GM23338 (cell line): ENCODE results near the gene ERC2. TPM values are rescaled to one million over a fixed set of nuclear protein-coding genes. Genes with fewer than 3 reads are reported as not detected.

Experiments used
- ATAC-seq: fragments of 200-7000 bp; cut with Tn5 transposase; 3 replicates; pipeline ENCODE4 v1.9.1; 2020
- DNase-seq: peaks from one replicate; pipeline ENCODE4 v3.0.0-alpha.2; 2015; ENCODE audit warnings: low spot score
- H2AFZ ChIP-seq: fragments of 200-600 bp; sonication (generic); 2 replicates; pipeline ENCODE4 v1.8.0; 2016; ENCODE audit warnings: antibody characterized with exemption, mild to moderate bottlenecking, moderate library complexity
- H3F3A ChIP-seq: fragments of 200-600 bp; sonication (generic); replicated peaks from 2 replicates; pipeline ENCODE4 v1.8.0; 2017; ENCODE audit warnings: antibody characterized with exemption, mixed run types, low read depth
- H3K27ac ChIP-seq: fragments of 200-600 bp; sonication (generic); 2 replicates; pipeline ENCODE4 v1.6.1; 2016; ENCODE audit warnings: low read depth
- H3K27me3 ChIP-seq: fragments of 200-600 bp; sonication (generic); 2 replicates; pipeline ENCODE4 v1.8.0; 2016; ENCODE audit warnings: mild to moderate bottlenecking, mixed run types, moderate library complexity; ENCODE audit not compliant: insufficient read depth
- H3K36me3 ChIP-seq: fragments of 200-600 bp; sonication (generic); 2 replicates; pipeline ENCODE4 v1.8.0; 2016; ENCODE audit warnings: mild to moderate bottlenecking; ENCODE audit not compliant: insufficient read depth
- H3K4me1 ChIP-seq: fragments of 200-600 bp; sonication (generic); 2 replicates; pipeline ENCODE4 v1.8.0; 2016; ENCODE audit warnings: mild to moderate bottlenecking, moderate library complexity; ENCODE audit not compliant: insufficient read depth
- H3K4me2 ChIP-seq: fragments of 200-600 bp; sonication (generic); 2 replicates; pipeline ENCODE4 v1.7.1; 2017; ENCODE audit warnings: mixed run types
- H3K4me3 ChIP-seq: fragments of 200-600 bp; sonication (generic); 2 replicates; pipeline ENCODE4 v1.6.1; 2016; ENCODE audit warnings: mixed run types
- H3K79me2 ChIP-seq: fragments of 200-600 bp; sonication (generic); replicated peaks from 2 replicates; pipeline ENCODE4 v1.8.0; 2017; ENCODE audit warnings: mild to moderate bottlenecking; ENCODE audit not compliant: insufficient read depth
- H3K9me2 ChIP-seq: fragments of 200-600 bp; sonication (generic); 2 replicates; pipeline ENCODE4 v1.8.0; 2017; ENCODE audit not compliant: insufficient read depth
- H4K20me1 ChIP-seq: fragments of 200-600 bp; sonication (generic); replicated peaks from 2 replicates; pipeline ENCODE4 v1.8.0; 2017; ENCODE audit warnings: mild to moderate bottlenecking; ENCODE audit not compliant: insufficient read depth
- H3K27ac Mint-ChIP-seq: 2 replicates; pipeline ENCODE4 v1.8.0; 2020; ENCODE audit warnings: inconsistent platforms, mild to moderate bottlenecking, moderate library complexity, mixed read lengths
- H3K27me3 Mint-ChIP-seq: 3 replicates; pipeline ENCODE4 v1.8.0; 2022; ENCODE audit warnings: low read depth, mild to moderate bottlenecking, moderate library complexity, mixed read lengths, inconsistent platforms; ENCODE audit not compliant: insufficient read depth, poor library complexity
- H3K36me3 Mint-ChIP-seq: 3 replicates; pipeline ENCODE4 v1.8.0; 2021; ENCODE audit warnings: low read depth, mild to moderate bottlenecking, inconsistent platforms, moderate library complexity, mixed read lengths
- H3K4me1 Mint-ChIP-seq: 3 replicates; pipeline ENCODE4 v1.8.0; 2020; ENCODE audit warnings: mild to moderate bottlenecking, inconsistent platforms, mixed read lengths
- H3K4me3 Mint-ChIP-seq: 3 replicates; pipeline ENCODE4 v1.8.0; 2021; ENCODE audit warnings: moderate library complexity, mild to moderate bottlenecking, inconsistent platforms, mixed read lengths
- H3K9me3 Mint-ChIP-seq: 3 replicates; pipeline ENCODE4 v1.8.0; 2020; ENCODE audit warnings: moderate library complexity, mild to moderate bottlenecking, inconsistent platforms, mixed read lengths
- ZNF331 ChIP-seq: fragments of 250-450 bp; sonication (Bioruptor Pico); IDR thresholded peaks from 2 replicates; pipeline ENCODE4 v1.5.0; 2020; ENCODE audit warnings: low read depth, mild to moderate bottlenecking, moderate library complexity
- ZNF462 ChIP-seq: fragments of 250-450 bp; sonication (Bioruptor Pico); IDR thresholded peaks from 2 replicates; pipeline ENCODE4 v1.5.0; 2020; ENCODE audit warnings: mild to moderate bottlenecking, moderate library complexity
- polyA plus RNA-seq: library from polyadenylated mRNA; unstranded; fragments of >200 nt; fragmentation: Nextera tagmentation; extraction: Ambion mirVana; gene quantifications from 2 replicates; pipeline ENCODE4 v1.2.1, GENCODE V29; 2016
- total RNA-seq: library from RNA; depleted of rRNA; stranded (reverse); fragments of >200 nt; shearing (Covaris generic); gene quantifications from 2 replicates; pipeline ENCODE4 v1.2.3, GENCODE V29; 2014

The ERC2 gene
- total and polyA plus RNA-seq, 2 experiments from 2014 or later: 11.8 to 13.7 TPM

- DNase-seq: peak; percentile 51
- no peak overlapping the region for H3K4me3 Mint-ChIP-seq
- ATAC-seq: no peak; the same call in 2 of the 3 replicates
Measured at GRCh38 chr3:56314842-56315241, 153.4 kb downstream of the ERC2 start.

More at GRCh38 chr3:56314842-56315241, 153.4 kb downstream of the ERC2 start:
- H4K20me1 ChIP-seq: no peaks in the 10 kb centered on the region
- H3K79me2 ChIP-seq: no peaks in the 10 kb centered on the region
- H3K27me3 Mint-ChIP-seq: peaks cover 2% of the 10 kb centered on the region
- no peaks in the 10 kb centered on the region for H3K36me3 ChIP-seq
- no peaks in the 10 kb centered on the region for H3K9me2 ChIP-seq
- TF ChIP-seq ZNF462: peak; percentile 14; the same call in 1 of the 2 replicates
- TF ChIP-seq ZNF331: no peak
- H3K27ac ChIP-seq: no peak overlapping the region
- H3K4me3 ChIP-seq: no peak overlapping the region
- H3K27ac Mint-ChIP-seq: no peak overlapping the region
- H3K4me1 Mint-ChIP-seq: peaks cover 13% of the 10 kb centered on the region
- no peaks in the 10 kb centered on the region for H3K36me3 Mint-ChIP-seq
- H2AFZ ChIP-seq: no peak overlapping the region
- H3K9me3 Mint-ChIP-seq: no peaks in the 10 kb centered on the region
- H3K27me3 ChIP-seq: no peaks in the 10 kb centered on the region
- H3F3A ChIP-seq: no peaks in the 10 kb centered on the region
- H3K4me2 ChIP-seq: no peak overlapping the region
- no peaks in the 10 kb centered on the region for H3K4me1 ChIP-seq
